Lower lobe of right lung (tissue), 2 donors: Measurements from ENCODE around the gene TRMU. TPM values are rescaled to one million over a fixed set of nuclear protein-coding genes. Genes with fewer than 3 reads are reported as not detected.

Experiments
- ATAC-seq, 2 donors: fragments of 200-7000 bp; cut with Tn5 transposase; one replicate each; pipeline ENCODE4 v1.9.1; 2020 to 2022; ENCODE audit warnings: mild to moderate bottlenecking in 2 of 2, moderate library complexity in 2 of 2
- DNase-seq: peaks from one replicate; pipeline ENCODE4 v3.0.0-alpha.2; 2020
- H3K27ac ChIP-seq: fragments of 200-600 bp; one replicate; pipeline ENCODE4 v1.8.0; 2022
- H3K27me3 ChIP-seq: fragments of 200-600 bp; one replicate; pipeline ENCODE4 v1.8.0; 2022; ENCODE audit warnings: low read depth
- H3K36me3 ChIP-seq: fragments of 200-600 bp; one replicate; pipeline ENCODE4 v1.8.0; 2022; ENCODE audit warnings: mild to moderate bottlenecking
- H3K4me1 ChIP-seq: fragments of 200-600 bp; one replicate; pipeline ENCODE4 v1.8.0; 2022
- H3K4me3 ChIP-seq: fragments of 200-600 bp; one replicate; pipeline ENCODE4 v1.8.0; 2022; ENCODE audit warnings: mild to moderate bottlenecking
- H3K9me3 ChIP-seq: fragments of 200-600 bp; one replicate; pipeline ENCODE4 v1.8.0; 2022
- CTCF ChIP-seq: fragments of 200-600 bp; IDR thresholded peaks from one replicate; pipeline ENCODE4 v1.8.0; 2022; ENCODE audit warnings: antibody characterized with exemption, mild to moderate bottlenecking
- intact Hi-C: fragments of 100-400 bp; cut with DNase I; formaldehyde crosslinking; loops from one replicate; pipeline ENCODE4 v1.11.0; 2022
- total RNA-seq: library from RNA; stranded (reverse); fragmentation: NEBNext Ultra II Directional; extraction: Animal tissue kit (Norgen Biotek cat#: 25700); gene quantifications from one replicate; pipeline ENCODE4 v1.2.1, GENCODE V29; 2021
- donor health status: DM: no; HTN: yes; CAD: no; lungs with severe emphysema.

The TRMU gene
- total RNA-seq, 1 donor from 2014 or later, result 33.5 TPM

- no peak overlapping the region for H3K27ac ChIP-seq
- no peak for TF ChIP-seq CTCF
- H3K4me3 ChIP-seq, result no peak overlapping the region
- intact Hi-C loops, result no loop called here
- H3K27me3 ChIP-seq, result no peaks in the 10 kb centered on the region
- DNase-seq (no peak), ATAC-seq (no peak)
- H3K4me1 ChIP-seq, result peaks cover 10% of the 10 kb centered on the region
- H3K36me3 ChIP-seq, result peaks cover 12% of the 10 kb centered on the region
- no peaks in the 10 kb centered on the region for H3K9me3 ChIP-seq
Measured at GRCh38 chr22:46381731-46382130, 46.2 kb downstream of the TRMU start.

DNA sequence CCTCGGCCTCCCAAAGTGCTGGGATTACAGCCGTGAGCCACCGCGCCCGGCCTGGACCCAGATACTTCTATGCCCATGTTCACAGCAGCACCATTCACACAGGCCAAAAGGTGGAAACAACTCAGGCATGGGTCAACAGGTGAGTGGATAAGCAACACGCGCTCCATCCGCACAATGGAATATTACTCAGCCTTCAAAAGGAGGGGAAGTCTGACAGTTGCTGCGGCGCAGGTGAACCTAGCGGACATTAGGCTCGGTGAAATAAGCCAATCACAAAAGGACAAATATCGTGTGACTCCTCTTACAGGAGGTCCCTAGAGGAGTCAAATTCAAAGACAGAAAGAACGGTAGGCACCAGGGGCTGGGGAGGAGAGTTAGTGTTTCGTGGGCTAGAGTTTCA, 47.0 kb downstream of the TRMU start:
- H3K9me3 ChIP-seq, result no peaks in the 10 kb centered on the region
- no peak overlapping the region for H3K4me3 ChIP-seq
- no peak overlapping the region for H3K27ac ChIP-seq
- peaks cover 12% of the 10 kb centered on the region for H3K36me3 ChIP-seq
- H3K4me1 ChIP-seq, result peaks cover 10% of the 10 kb centered on the region
- no peak for TF ChIP-seq CTCF
- H3K27me3 ChIP-seq, result no peaks in the 10 kb centered on the region
- ATAC-seq (no peak), DNase-seq (no peak)
- intact Hi-C loops, result no loop called here

DNA sequence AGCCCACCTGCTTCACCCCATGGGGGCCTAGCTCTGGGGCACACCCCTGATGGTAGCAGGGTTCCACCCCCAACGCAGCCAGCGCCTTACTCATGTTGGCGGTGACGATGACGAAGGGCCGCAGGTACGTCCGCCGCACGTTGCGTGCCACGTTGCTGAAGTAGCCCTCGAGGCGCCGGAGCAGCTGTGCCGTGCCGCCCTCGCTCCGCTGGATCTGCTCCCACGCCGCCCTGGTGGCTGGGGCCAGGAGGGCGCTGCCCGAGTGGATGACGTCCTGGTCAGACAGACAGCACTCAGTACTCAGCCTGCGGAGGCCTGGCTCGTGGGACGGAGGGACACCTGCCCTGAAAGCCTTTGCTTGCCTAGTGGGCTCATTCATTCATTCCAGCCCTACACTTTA, 50.8 kb downstream of the TRMU start:
- Histone ChIP-seq H3K36me3 (peaks cover 18% of the 10 kb centered on the region), H3K27me3 (no peaks in the 10 kb centered on the region), H3K4me3 (no peak overlapping the region), H3K4me1 (no peaks in the 10 kb centered on the region), H3K9me3 (no peaks in the 10 kb centered on the region), H3K27ac (no peak overlapping the region)
- DNase-seq (no peak), ATAC-seq (no peak)
- no peak for TF ChIP-seq CTCF
- intact Hi-C loops, result no loop called here

- no peak for DNase-seq
- Histone ChIP-seq H3K36me3 (peaks cover 14% of the 10 kb centered on the region), H3K27me3 (no peaks in the 10 kb centered on the region), H3K9me3 (no peaks in the 10 kb centered on the region), H3K4me1 (no peaks in the 10 kb centered on the region), H3K27ac (no peak overlapping the region), H3K4me3 (no peak overlapping the region)
- TF ChIP-seq CTCF, result no peak
- ATAC-seq, result no peak
- intact Hi-C loops, result no loop called here
Measured at GRCh38 chr22:46387748-46388147, 52.2 kb downstream of the TRMU start.

- Histone ChIP-seq H3K36me3 (peaks cover 16% of the 10 kb centered on the region), H3K4me3 (no peak overlapping the region), H3K4me1 (no peaks in the 10 kb centered on the region), H3K27ac (no peak overlapping the region), H3K9me3 (no peaks in the 10 kb centered on the region), H3K27me3 (no peaks in the 10 kb centered on the region)
- TF ChIP-seq CTCF, result no peak
- intact Hi-C loops, result no loop called here
- ATAC-seq (no peak), DNase-seq (no peak)
Measured at GRCh38 chr22:46388647-46389046, 53.1 kb downstream of the TRMU start.

DNA sequence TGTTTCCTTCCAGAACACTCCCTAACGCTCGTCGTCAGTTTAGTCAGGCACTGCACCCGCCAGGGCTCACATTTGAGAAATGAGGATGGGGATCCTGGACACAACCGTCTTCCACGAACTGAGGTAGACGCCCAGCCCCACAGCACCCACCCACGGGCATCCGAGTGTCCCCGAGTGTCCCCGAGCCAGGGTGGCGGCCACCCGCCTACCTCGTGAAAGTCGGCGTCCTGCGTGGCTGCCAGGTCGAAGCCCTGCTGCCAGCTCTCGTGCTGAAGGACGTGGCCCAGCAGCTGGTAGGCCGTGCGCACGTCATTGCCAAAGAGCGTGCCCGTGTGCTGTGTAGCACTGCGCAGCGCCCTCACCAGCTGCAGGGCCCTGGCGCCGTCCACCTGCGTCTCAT, 53.6 kb downstream of the TRMU start:
- H3K4me1 ChIP-seq, result no peaks in the 10 kb centered on the region
- peaks cover 16% of the 10 kb centered on the region for H3K36me3 ChIP-seq
- no peak for TF ChIP-seq CTCF
- no peak for ATAC-seq
- H3K9me3 ChIP-seq, result no peaks in the 10 kb centered on the region
- no peaks in the 10 kb centered on the region for H3K27me3 ChIP-seq
- intact Hi-C loops, result no loop called here
- H3K4me3 ChIP-seq, result no peak overlapping the region
- H3K27ac ChIP-seq, result no peak overlapping the region
- no peak for DNase-seq
